Mucosa of stomach (tissue), 1 donor: ENCODE measurements around the gene FBXL2.

ENCODE experiments used
- H3K27me3 ChIP-seq: one replicate; pipeline ENCODE4 v1.7.0; 2013; ENCODE audit warnings: mild to moderate bottlenecking, low read length; ENCODE audit not compliant: control insufficient read depth, insufficient read depth
- H3K36me3 ChIP-seq: one replicate; pipeline ENCODE4 v1.7.0; 2013; ENCODE audit warnings: low read length; ENCODE audit not compliant: control insufficient read depth, insufficient read depth
- H3K4me1 ChIP-seq: one replicate; pipeline ENCODE4 v1.7.0; 2013; ENCODE audit warnings: mild to moderate bottlenecking, low read length; ENCODE audit not compliant: control insufficient read depth, insufficient read depth
- H3K4me3 ChIP-seq: one replicate; pipeline ENCODE4 v1.7.0; 2013; ENCODE audit warnings: low read length
- H3K9ac ChIP-seq: one replicate; pipeline ENCODE4 v1.7.0; 2013; ENCODE audit warnings: mild to moderate bottlenecking, low read length, moderate library complexity
- H3K9me3 ChIP-seq: one replicate; pipeline ENCODE4 v1.7.0; 2013; ENCODE audit warnings: mild to moderate bottlenecking, low read length, moderate library complexity; ENCODE audit not compliant: control insufficient read depth
- donor health status: Pancreatic carcinoma.

The FBXL2 gene

GRCh38 chr3:33364531-33365128 is 87.4 kb downstream of the FBXL2 start:
- no peaks in the 10 kb centered on the region for H3K9me3 ChIP-seq
- H3K27me3 ChIP-seq: no peaks in the 10 kb centered on the region
- H3K9ac ChIP-seq: no peak overlapping the region
- H3K4me1 ChIP-seq: peaks cover 6% of the 10 kb centered on the region
- H3K4me3 ChIP-seq: no peak overlapping the region
- no peaks in the 10 kb centered on the region for H3K36me3 ChIP-seq

- Histone ChIP-seq H3K4me3 (no peak overlapping the region), H3K36me3 (no peaks in the 10 kb centered on the region), H3K9ac (no peak overlapping the region), H3K4me1 (no peaks in the 10 kb centered on the region), H3K9me3 (no peaks in the 10 kb centered on the region), H3K27me3 (no peaks in the 10 kb centered on the region)
Observed at GRCh38 chr3:33372218-33373081, 95.2 kb downstream of the FBXL2 start.

- no peaks in the 10 kb centered on the region for H3K27me3 ChIP-seq
- H3K4me3 ChIP-seq: no peak overlapping the region
- no peak overlapping the region for H3K9ac ChIP-seq
- H3K9me3 ChIP-seq: no peaks in the 10 kb centered on the region
- H3K36me3 ChIP-seq: no peaks in the 10 kb centered on the region
- H3K4me1 ChIP-seq: no peaks in the 10 kb centered on the region
Observed at GRCh38 chr3:33373082-33373437, 95.8 kb downstream of the FBXL2 start.

GRCh38 chr3:33377489-33377888 is 100.2 kb downstream of the FBXL2 start:
- no peaks in the 10 kb centered on the region for H3K9me3 ChIP-seq
- H3K36me3 ChIP-seq: no peaks in the 10 kb centered on the region
- no peaks in the 10 kb centered on the region for H3K4me1 ChIP-seq
- H3K4me3 ChIP-seq: no peak overlapping the region
- H3K27me3 ChIP-seq: no peaks in the 10 kb centered on the region
- H3K9ac ChIP-seq: no peak overlapping the region

- Histone ChIP-seq H3K9me3 (no peaks in the 10 kb centered on the region), H3K9ac (no peak overlapping the region), H3K4me1 (no peaks in the 10 kb centered on the region), H3K4me3 (no peak overlapping the region), H3K27me3 (no peaks in the 10 kb centered on the region), H3K36me3 (no peaks in the 10 kb centered on the region)
Observed at GRCh38 chr3:33377931-33378330, 100.7 kb downstream of the FBXL2 start.

- Histone ChIP-seq H3K4me1 (no peaks in the 10 kb centered on the region), H3K9ac (no peak overlapping the region), H3K27me3 (no peaks in the 10 kb centered on the region), H3K9me3 (no peaks in the 10 kb centered on the region), H3K36me3 (no peaks in the 10 kb centered on the region), H3K4me3 (no peak overlapping the region)
Observed at GRCh38 chr3:33380653-33381052, 103.4 kb downstream of the FBXL2 start.

GRCh38 chr3:33383951-33384350 is 106.7 kb downstream of the FBXL2 start:
- Histone ChIP-seq H3K27me3 (no peaks in the 10 kb centered on the region), H3K36me3 (no peaks in the 10 kb centered on the region), H3K9me3 (no peaks in the 10 kb centered on the region), H3K4me1 (no peaks in the 10 kb centered on the region), H3K4me3 (no peak overlapping the region), H3K9ac (no peak overlapping the region)

- Histone ChIP-seq H3K4me1 (no peaks in the 10 kb centered on the region), H3K9me3 (no peaks in the 10 kb centered on the region), H3K27me3 (no peaks in the 10 kb centered on the region), H3K9ac (no peak overlapping the region), H3K36me3 (no peaks in the 10 kb centered on the region), H3K4me3 (no peak overlapping the region)
Observed at GRCh38 chr3:33385423-33385822, 108.2 kb downstream of the FBXL2 start.

- Histone ChIP-seq H3K36me3 (no peaks in the 10 kb centered on the region), H3K9ac (no peak overlapping the region), H3K9me3 (no peaks in the 10 kb centered on the region), H3K4me1 (no peaks in the 10 kb centered on the region), H3K4me3 (no peak overlapping the region), H3K27me3 (no peaks in the 10 kb centered on the region)
Observed at GRCh38 chr3:33386631-33387030, 109.4 kb downstream of the FBXL2 start.

- Histone ChIP-seq H3K9me3 (no peaks in the 10 kb centered on the region), H3K27me3 (no peaks in the 10 kb centered on the region), H3K4me1 (no peaks in the 10 kb centered on the region), H3K36me3 (no peaks in the 10 kb centered on the region), H3K9ac (no peak overlapping the region), H3K4me3 (no peak overlapping the region)
Observed at GRCh38 chr3:33388374-33389100, 111.3 kb downstream of the FBXL2 start.

- H3K27me3 ChIP-seq: no peaks in the 10 kb centered on the region
- H3K4me3 ChIP-seq: no peak overlapping the region
- no peaks in the 10 kb centered on the region for H3K4me1 ChIP-seq
- H3K9me3 ChIP-seq: no peaks in the 10 kb centered on the region
- no peak overlapping the region for H3K9ac ChIP-seq
- H3K36me3 ChIP-seq: no peaks in the 10 kb centered on the region
Observed at GRCh38 chr3:33389908-33390307, 112.7 kb downstream of the FBXL2 start.
